ENCODE measurements around the gene GORAB.

GRCh38 chr1:170567214-170567613 is 35.2 kb downstream of the GORAB start:
- no peak for TF ChIP-seq SUZ12 (IDR thresholded peaks at IDR 0.05; ENCODE audit: extremely low read depth, insufficient read depth, insufficient read length)
- TF ChIP-seq YY1 (IDR thresholded peaks at IDR 0.05; ENCODE audit: insufficient read depth, insufficient read length): no peak
- no peak for TF ChIP-seq ZNF274 (IDR thresholded peaks at IDR 0.05; ENCODE audit: low read depth, low read length)

Measured in NT2/D1 (cell line).